ENCODE data around the gene SLC10A3.

SLC10A3 gene

DNA sequence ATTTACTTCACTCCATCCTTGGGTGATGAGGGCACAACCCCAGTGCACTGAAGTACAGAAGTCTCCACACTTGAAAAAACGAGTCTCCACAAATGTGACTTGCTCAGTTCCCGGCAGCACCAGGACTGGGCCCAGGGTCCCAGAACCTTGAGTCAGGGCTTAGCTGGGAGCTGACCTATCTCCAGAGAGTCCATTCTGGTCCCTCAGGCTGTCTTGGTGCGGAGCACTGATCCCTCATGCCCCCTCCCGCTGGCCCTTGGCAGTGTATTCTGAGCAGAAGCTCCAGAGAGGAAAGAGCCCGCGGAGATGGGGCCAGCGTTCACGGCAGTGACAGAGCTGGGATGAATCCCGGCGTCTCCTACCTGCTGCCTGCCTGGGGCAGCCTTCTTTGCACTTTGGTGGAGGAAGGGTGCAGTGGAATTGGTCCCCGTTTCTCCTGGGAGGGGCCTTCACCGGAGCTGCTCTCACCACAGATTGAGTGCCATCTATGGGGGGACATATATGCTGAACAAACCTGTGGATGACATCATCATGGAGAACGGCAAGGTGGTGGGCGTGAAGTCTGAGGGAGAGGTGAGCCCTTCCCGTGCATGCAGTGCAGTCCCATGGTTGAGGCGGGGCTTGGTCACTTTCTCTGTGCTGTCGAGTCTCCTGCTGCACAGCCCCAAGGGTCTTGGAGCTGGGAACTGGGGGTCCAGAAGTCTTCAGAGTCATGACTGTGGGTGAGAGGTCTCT, 49.6 kb downstream of the SLC10A3 start:
- DNase-seq (ENCODE audit: low read depth, low spot score): no peak

- no peak for DNase-seq (ENCODE audit: low read depth, low spot score)
Observed at GRCh38 chrX:154439841-154440240, 50.6 kb downstream of the SLC10A3 start.

DNA sequence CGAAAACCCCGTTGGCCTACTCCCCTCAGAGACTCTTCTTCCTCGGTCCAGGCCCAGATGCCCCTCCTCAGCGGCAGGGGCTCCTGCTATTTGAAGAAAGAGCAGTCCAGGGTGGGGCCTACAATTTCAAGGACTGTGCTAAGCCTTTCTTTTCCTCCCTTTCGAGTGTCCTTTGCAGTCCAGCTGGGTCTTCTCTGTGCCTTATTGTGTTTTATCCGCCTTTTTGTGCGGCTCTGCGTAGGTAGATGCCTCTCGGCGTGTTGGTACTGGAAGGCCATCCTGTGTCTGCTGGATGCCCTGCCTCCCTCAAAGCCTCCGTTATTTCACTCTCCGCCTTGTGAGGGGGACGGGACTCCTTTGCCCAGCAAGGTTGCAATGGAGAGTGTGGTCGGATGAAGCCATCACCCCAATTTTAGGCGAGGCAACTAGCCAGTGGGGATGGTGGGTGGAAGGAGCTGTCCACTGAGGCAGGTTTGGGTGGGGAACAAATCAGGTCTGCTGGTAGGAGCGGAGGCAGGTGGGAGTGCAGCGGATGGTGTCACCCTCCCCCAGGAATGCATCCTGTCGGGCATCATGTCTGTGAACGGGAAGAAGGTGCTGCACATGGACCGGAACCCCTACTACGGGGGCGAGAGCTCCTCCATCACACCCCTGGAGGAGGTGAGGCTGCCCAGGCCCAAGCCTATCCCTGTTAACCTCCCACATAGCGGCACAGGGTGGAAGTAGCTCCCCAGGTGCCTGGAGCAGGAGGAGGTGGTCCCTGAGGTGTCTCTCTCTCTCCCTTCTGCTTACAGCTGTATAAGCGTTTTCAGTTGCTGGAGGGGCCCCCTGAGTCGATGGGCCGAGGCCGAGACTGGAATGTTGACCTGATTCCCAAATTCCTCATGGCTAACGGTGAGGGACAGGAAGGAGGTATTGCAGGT, 52.2 kb downstream of the SLC10A3 start:
- no peak for DNase-seq (ENCODE audit: low read depth, low spot score)

Data from ELF-1 (cell line).